GM18519 (cell line): Measurements from ENCODE around the gene AKAP10.
"Not testable (repeated sequence)": the region's sequence is repeated elsewhere in the genome, so short reads cannot be mapped to it uniquely, and the experiment has no call there.

ENCODE experiments used
- ATAC-seq: cut with Tn5 transposase; IDR thresholded peaks from one replicate; pipeline ENCODE4 v1.9.1; 2021; ENCODE audit warnings: mild to moderate bottlenecking, moderate library complexity; ENCODE audit not compliant: unreplicated experiment, low FRiP score

AKAP10 gene

GRCh38 chr17:19977293-19978208, at the start of gene AKAP10:
Gene AKAP10 (minus strand): TSS chr17:19977828. CDS start chr17:19977679, 149 bp downstream.
- ATAC-seq: peak; percentile 60

- ATAC-seq: no peak
These were observed 49.3 kb upstream of the AKAP10 start for GRCh38 chr17:20026960-20027359.

GRCh38 chr17:20022701-20023100, 45.1 kb upstream of the AKAP10 start:
- ATAC-seq: no peak

GRCh38 chr17:20016475-20016992, 38.9 kb upstream of the AKAP10 start:
- not testable (repeated sequence) for ATAC-seq

- ATAC-seq: no peak
These were observed 34.4 kb upstream of the AKAP10 start for GRCh38 chr17:20012017-20012536.

GRCh38 chr17:20010936-20011335, 33.3 kb upstream of the AKAP10 start:
- ATAC-seq: no peak

GRCh38 chr17:20010099-20010863, 32.7 kb upstream of the AKAP10 start:
- no peak for ATAC-seq

- peak; percentile 91 for ATAC-seq
These were observed 31.9 kb upstream of the AKAP10 start, which contains the start of gene SPECC1 for GRCh38 chr17:20009302-20010098. Gene SPECC1 (plus strand): TSS chr17:20009359. CDS start chr17:20096652, 87,293 bp downstream.

- ATAC-seq: no peak
These were observed 31.3 kb upstream of the AKAP10 start for GRCh38 chr17:20009052-20009301.

- no peak for ATAC-seq
These were observed 30.8 kb upstream of the AKAP10 start for GRCh38 chr17:20008242-20009051.

- ATAC-seq: no peak
These were observed 18.9 kb upstream of the AKAP10 start for GRCh38 chr17:19996502-19996901.

GRCh38 chr17:19996086-19996485, 18.5 kb upstream of the AKAP10 start:
- no peak for ATAC-seq

- peak; percentile 60 for ATAC-seq
These were observed 15.4 kb upstream of the AKAP10 start for GRCh38 chr17:19992803-19993713.

- ATAC-seq: no peak
These were observed 13.7 kb upstream of the AKAP10 start for GRCh38 chr17:19991252-19991885.

GRCh38 chr17:19987897-19988296, 10.3 kb upstream of the AKAP10 start:
- no peak for ATAC-seq

- no peak for ATAC-seq
These were observed 9.6 kb upstream of the AKAP10 start for GRCh38 chr17:19986941-19987861.
